Neural cell (in vitro differentiated cells): ENCODE results near the gene IP6K1. TPM values are rescaled to one million over a fixed set of nuclear protein-coding genes. Genes with fewer than 3 reads are reported as not detected.

Experiments
- H2AFZ ChIP-seq: fragments of 200-600, 300-800 bp; sonication (generic), shearing (Covaris generic); 2 replicates; pipeline ENCODE4 v1.6.0; 2014; ENCODE audit warnings: low read depth, mild to moderate bottlenecking, antibody characterized with exemption, low read length, moderate library complexity
- H3F3A ChIP-seq: fragments of 200-600 bp; shearing (Covaris generic); 2 replicates; pipeline ENCODE4 v1.6.1; 2016; ENCODE audit warnings: mild to moderate bottlenecking, moderate library complexity, mixed read lengths, antibody characterized with exemption, low read length; ENCODE audit not compliant: insufficient read depth, poor library complexity, severe bottlenecking
- H3K27ac ChIP-seq: fragments of 200-600, 300-800 bp; sonication (generic), shearing (Covaris generic); 2 replicates; pipeline ENCODE4 v1.5.1; 2014; ENCODE audit warnings: mild to moderate bottlenecking, low read length, moderate library complexity
- H3K27me3 ChIP-seq: fragments of 300-800, 200-600 bp; sonication (generic), shearing (Covaris generic); 2 replicates; pipeline ENCODE4 v1.6.0; 2014; ENCODE audit warnings: mild to moderate bottlenecking, low read depth, low read length, moderate library complexity; ENCODE audit not compliant: insufficient read depth
- H3K36me3 ChIP-seq: fragments of 300-800, 200-600 bp; sonication (generic), shearing (Covaris generic); 2 replicates; pipeline ENCODE4 v1.5.1; 2014; ENCODE audit warnings: mild to moderate bottlenecking, antibody characterized with exemption, low read length, moderate library complexity; ENCODE audit not compliant: insufficient read depth
- H3K4me2 ChIP-seq: fragments of 300-800, 200-600 bp; sonication (generic), shearing (Covaris generic); 2 replicates; pipeline ENCODE4 v1.6.0; 2014; ENCODE audit warnings: mild to moderate bottlenecking, low read length
- H3K4me3 ChIP-seq: fragments of 300-800, 200-600 bp; sonication (generic), shearing (Covaris generic); 2 replicates; pipeline ENCODE4 v1.5.1; 2014; ENCODE audit warnings: mild to moderate bottlenecking, low read length, moderate library complexity
- H3K79me2 ChIP-seq: fragments of 200-600 bp; shearing (Covaris generic); replicated peaks from 2 replicates; pipeline ENCODE4 v1.6.0; 2014; ENCODE audit warnings: mild to moderate bottlenecking, low read length, moderate library complexity; ENCODE audit not compliant: insufficient read depth
- H3K9ac ChIP-seq: fragments of 300-800, 200-600 bp; sonication (generic), shearing (Covaris generic); 2 replicates; pipeline ENCODE4 v1.6.1; 2016; ENCODE audit warnings: mild to moderate bottlenecking, low read length, mixed read lengths
- H3K9me2 ChIP-seq: fragments of 200-600 bp; shearing (Covaris generic); 2 replicates; pipeline ENCODE4 v1.6.1; 2016; ENCODE audit warnings: mild to moderate bottlenecking, low read length, mixed read lengths; ENCODE audit not compliant: insufficient read depth
- H3K9me3 ChIP-seq: fragments of 200-600, 300-800 bp; sonication (generic), shearing (Covaris generic); 2 replicates; pipeline ENCODE4 v1.6.1; 2016; ENCODE audit warnings: mild to moderate bottlenecking, mixed run types, low read length, moderate library complexity, mixed read lengths
- H4K20me1 ChIP-seq: fragments of 200-600 bp; shearing (Covaris generic); 2 replicates; pipeline ENCODE4 v1.6.1; 2016; ENCODE audit warnings: mild to moderate bottlenecking, mixed run types; ENCODE audit not compliant: insufficient read depth
- CTCF ChIP-seq: fragments of 450-650 bp; IDR thresholded peaks from 2 replicates; pipeline ENCODE4 v1.5.1; 2014; ENCODE audit warnings: antibody characterized with exemption, mild to moderate bottlenecking, moderate library complexity; ENCODE audit not compliant: poor library complexity, severe bottlenecking
- EP300 ChIP-seq: fragments of 450-650 bp; conservative IDR thresholded peaks from 2 replicates; pipeline ENCODE4 v1.6.1; 2014; ENCODE audit warnings: antibody characterized with exemption, mild to moderate bottlenecking, moderate library complexity; ENCODE audit not compliant: poor library complexity, severe bottlenecking
- EZH2 ChIP-seq: fragments of 200-600, 300-800 bp; shearing (Covaris generic), sonication (generic); IDR thresholded peaks from 2 replicates; pipeline ENCODE4 v1.6.1; 2014; ENCODE audit warnings: antibody characterized with exemption, low read length, borderline replicate concordance, mild to moderate bottlenecking; ENCODE audit not compliant: insufficient read depth, poor library complexity, severe bottlenecking
- MXI1 ChIP-seq: fragments of 450-650 bp; conservative IDR thresholded peaks from 2 replicates; pipeline ENCODE4 v1.6.1; 2014; ENCODE audit warnings: antibody characterized with exemption, mild to moderate bottlenecking; ENCODE audit not compliant: poor library complexity, severe bottlenecking
- POLR2AphosphoS5 ChIP-seq: IDR thresholded peaks from 2 replicates; pipeline ENCODE4 v1.6.1; 2012
- RAD21 ChIP-seq: fragments of 450-650 bp; conservative IDR thresholded peaks from 2 replicates; pipeline ENCODE4 v1.6.1; 2014; ENCODE audit warnings: antibody characterized with exemption, mild to moderate bottlenecking, moderate library complexity
- REST ChIP-seq: IDR thresholded peaks from 2 replicates; pipeline ENCODE4 v1.6.1; 2012; ENCODE audit warnings: borderline replicate concordance
- SMC3 ChIP-seq: fragments of 450-650 bp; conservative IDR thresholded peaks from 2 replicates; pipeline ENCODE4 v1.6.1; 2014; ENCODE audit warnings: antibody characterized with exemption, mild to moderate bottlenecking, moderate library complexity; ENCODE audit not compliant: poor library complexity
- TAF1 ChIP-seq: IDR thresholded peaks from 2 replicates; pipeline ENCODE4 v1.6.1; 2012; ENCODE audit warnings: low read depth
- polyA plus RNA-seq: library from polyadenylated mRNA; depleted of rRNA; stranded (reverse); fragments of >200 nt; gene quantifications from 2 replicates; pipeline ENCODE4 v1.2.3, GENCODE V29; 2014

The IP6K1 gene
- polyA plus RNA-seq, 1 donor from 2014 or later: 52.7 TPM

- Histone ChIP-seq H3K36me3 (no peaks in the 10 kb centered on the region), H3K27me3 (peaks cover 14% of the 10 kb centered on the region), H3F3A (no peaks in the 10 kb centered on the region), H4K20me1 (no peaks in the 10 kb centered on the region), H3K4me2 (peak within 1 kb of the TSS; percentile 48), H3K4me3 (peak within 1 kb of the TSS; percentile 74), H3K79me2 (no peaks in the 10 kb centered on the region), H2AFZ (peak within 1 kb of the TSS; percentile 80), H3K27ac (no peak within 1 kb of the TSS), H3K9ac (peak within 1 kb of the TSS; percentile 65), H3K9me2 (no peaks in the 10 kb centered on the region), H3K9me3 (no peaks in the 10 kb centered on the region)
- TF ChIP-seq MXI1 (peak; percentile 58), EZH2 (no peak), TAF1 (no peak), CTCF (peak; percentile 97), REST (peak; percentile 43), POLR2AphosphoS5 (peak; percentile 63), SMC3 (peak; percentile 92), RAD21 (peak; percentile 93), EP300 (no peak)
Measured at GRCh38 chr3:49802719-49803464, 16.6 kb upstream of the IP6K1 start, which contains the start of gene INKA1. INKA1 (plus strand) TSS chr3:49803261; CDS start chr3:49803393, 132 bp downstream.

GRCh38 chr3:49801160-49801559 is 14.8 kb upstream of the IP6K1 start:
- Histone ChIP-seq H3K4me3 (no peak overlapping the region), H3F3A (no peaks in the 10 kb centered on the region), H3K9me2 (no peaks in the 10 kb centered on the region), H3K79me2 (no peaks in the 10 kb centered on the region), H3K9ac (no peak overlapping the region), H2AFZ (no peak overlapping the region), H4K20me1 (no peaks in the 10 kb centered on the region), H3K9me3 (no peaks in the 10 kb centered on the region), H3K27ac (no peak overlapping the region), H3K27me3 (peaks cover 14% of the 10 kb centered on the region), H3K36me3 (no peaks in the 10 kb centered on the region), H3K4me2 (no peak overlapping the region)
- TF ChIP-seq MXI1 (no peak), POLR2AphosphoS5 (no peak), EP300 (no peak), REST (no peak), RAD21 (no peak), SMC3 (no peak), CTCF (no peak), TAF1 (no peak), EZH2 (no peak)
